AG04449 (cell line): ENCODE results near the gene RGS1.

ENCODE experiments used
- CTCF ChIA-PET: fragments of 350-600 bp; formaldehyde crosslinking; extraction: SDS; loops from one replicate; lab custom pipeline; 2021; ENCODE audit warnings: antibody characterized with exemption; lab: Yijun Ruan, JAX
- POLR2A ChIA-PET: fragments of 400-600, 350-600 bp; formaldehyde crosslinking; extraction: SDS; loops from one replicate; lab custom pipeline; 2020; ENCODE audit warnings: antibody characterized with exemption, inconsistent platforms; lab: Yijun Ruan, JAX
- DNase-seq: peaks from one replicate; pipeline ENCODE4 v3.0.0-alpha.2; 2010; ENCODE audit warnings: low read depth, low spot score
- H3K4me3 ChIP-seq: 2 replicates; pipeline ENCODE4 v1.5.1; 2011; ENCODE audit warnings: low read depth, mild to moderate bottlenecking, control low read depth, low read length
- CTCF ChIP-seq: IDR thresholded peaks from one replicate; pipeline ENCODE4 v1.5.1; 2011; ENCODE audit warnings: mild to moderate bottlenecking, moderate library complexity, low read length, control low read depth, inconsistent platforms; ENCODE audit not compliant: insufficient read depth; ENCODE audit errors: missing control alignments

Gene RGS1

GRCh38 chr1:192559115-192560006, 16.2 kb upstream of the RGS1 start:
- ChIA-PET CTCF (interaction anchor here (1.3 to 1.7 kb wide), 2 partner anchors 14 to 20 kb away, joined by 3 to 6 read pairs; no protein-coding TSS in a partner anchor), POLR2A (interaction anchor here (0.9 to 1.7 kb wide), 4 partner anchors 8 to 69 kb away, joined by 3 to 4 read pairs (median 4); no protein-coding TSS in a partner anchor)
- TF ChIP-seq CTCF, result no peak
- no peak overlapping the region for H3K4me3 ChIP-seq
- DNase-seq, result peak; percentile 87

GRCh38 chr1:192561301-192561700, 14.3 kb upstream of the RGS1 start:
- CTCF ChIA-PET, result interaction anchor here (1.1 to 1.9 kb wide), 3 partner anchors 9 to 21 kb away, joined by 4 to 6 read pairs (median 5); no protein-coding TSS in a partner anchor
- no peak overlapping the region for H3K4me3 ChIP-seq
- POLR2A ChIA-PET, result no interaction called here
- DNase-seq, result no peak
- TF ChIP-seq CTCF, result no peak

- no peak overlapping the region for H3K4me3 ChIP-seq
- no peak for DNase-seq
- CTCF ChIA-PET, result interaction anchor here (1.2 to 1.9 kb wide), 2 partner anchors 17 to 87 kb away, joined by 4 to 6 read pairs; no protein-coding TSS in a partner anchor
- TF ChIP-seq CTCF, result no peak
- POLR2A ChIA-PET, result no interaction called here
Observed at GRCh38 chr1:192563129-192563528, 12.4 kb upstream of the RGS1 start.

GRCh38 chr1:192564099-192564498, 11.5 kb upstream of the RGS1 start:
- H3K4me3 ChIP-seq, result no peak overlapping the region
- ChIA-PET POLR2A (no interaction called here), CTCF (interaction anchor here (1.2 kb wide), 1 partner anchor 88 kb away, joined by 4 read pairs; no protein-coding TSS in a partner anchor)
- TF ChIP-seq CTCF, result no peak
- DNase-seq, result no peak

- CTCF ChIA-PET, result interaction anchor here (1.0 kb wide), 1 partner anchor 88 kb away, joined by 3 read pairs; no protein-coding TSS in a partner anchor
- POLR2A ChIA-PET, result no interaction called here
- no peak for TF ChIP-seq CTCF
- DNase-seq, result no peak
- H3K4me3 ChIP-seq, result no peak overlapping the region
Observed at GRCh38 chr1:192565946-192566345, 9.6 kb upstream of the RGS1 start.

- DNase-seq, result no peak
- CTCF ChIA-PET, result interaction anchor here (1.7 kb wide), 1 partner anchor 92 kb away, joined by 8 read pairs; no protein-coding TSS in a partner anchor
- POLR2A ChIA-PET, result no interaction called here
- no peak overlapping the region for H3K4me3 ChIP-seq
- no peak for TF ChIP-seq CTCF
Observed at GRCh38 chr1:192566657-192567056, 8.9 kb upstream of the RGS1 start.
